ENCODE data around the gene SSH2. TPM values are rescaled to one million over a fixed set of nuclear protein-coding genes. Genes with fewer than 3 reads are reported as not detected.

SSH2 gene
- polyA plus RNA-seq, 1 of the 3 experiments (the other 2 are of a cell fraction), result 8.8 TPM

- H3K4me3 ChIP-seq (ENCODE audit: low read depth in 2 of 2, low read length in 1 of 2), result no peak overlapping the region
- WGBS (ENCODE audit: low lambda C conversion rate), result 94% methylated on average over 3 of the region's 3 CpGs
- no peaks in the 10 kb centered on the region for H3K27me3 ChIP-seq (ENCODE audit: insufficient read depth)
- peaks cover 14 to 23% of the 10 kb centered on the region in 2 experiments for H3K36me3 ChIP-seq (replicated peaks in 1 of 2; ENCODE audit: control insufficient read depth in 1 of 2, insufficient read depth in 2 of 2, low read length in 1 of 2)
- H3K27ac ChIP-seq (ENCODE audit: low read depth in 2 of 2, low read length in 1 of 2), result peak overlapping the region in 1 of 2 experiments; percentile 48; a peak in 1 of 4 replicates
- H3F3A ChIP-seq (replicated peaks; ENCODE audit: insufficient read depth), result peaks cover 6% of the 10 kb centered on the region
- H2AFZ ChIP-seq (ENCODE audit: low read depth), result no peak overlapping the region
- no peak overlapping the region for H3K4me2 ChIP-seq
- no peak for TF ChIP-seq YY1 (IDR thresholded peaks at IDR 0.05; ENCODE audit: low read depth)
- TF ChIP-seq ZBTB33 (IDR thresholded peaks at IDR 0.05; ENCODE audit: borderline replicate concordance, low read depth), result no peak
- no peak for TF ChIP-seq IRF3 (IDR thresholded peaks at IDR 0.05; ENCODE audit: low read depth, low read length)
- no peak for TF ChIP-seq RCOR1 (IDR thresholded peaks at IDR 0.05; ENCODE audit: low read length)
- no peak for TF ChIP-seq EP300 (IDR thresholded peaks at IDR 0.05; ENCODE audit: borderline replicate concordance in 1 of 2, low read depth in 1 of 2, low read length in 1 of 2)
- H4K20me1 ChIP-seq (ENCODE audit: insufficient read depth), result no peaks in the 10 kb centered on the region
- H3K4me1 ChIP-seq (ENCODE audit: control insufficient read depth in 1 of 2, insufficient read depth in 2 of 2, low read depth in 1 of 2, low read length in 1 of 2), result peaks cover 4 to 6% of the 10 kb centered on the region in 2 experiments; a peak in 2 of 4 replicates
- DNase-seq, result no peak
- no peaks in the 10 kb centered on the region for H3K9me3 ChIP-seq
- H3K79me2 ChIP-seq (ENCODE audit: insufficient read depth), result no peaks in the 10 kb centered on the region
- no peak overlapping the region for H3K9ac ChIP-seq
- H3K9me2 ChIP-seq, result no peaks in the 10 kb centered on the region
- ChIA-PET POLR2A (no interaction called here), CTCF (no interaction called here)
These were observed 232.7 kb downstream of the SSH2 start for GRCh38 chr17:29697371-29697770.

- Histone ChIP-seq H3K36me3 (replicated peaks in 1 of 2; ENCODE audit: control insufficient read depth in 1 of 2, insufficient read depth in 2 of 2, low read length in 1 of 2) (peaks cover 3 to 32% of the 10 kb centered on the region in 2 experiments), H3K4me1 (ENCODE audit: control insufficient read depth in 1 of 2, insufficient read depth in 2 of 2, low read depth in 1 of 2, low read length in 1 of 2) (peaks cover 4 to 8% of the 10 kb centered on the region in 2 experiments; a peak in 2 of 4 replicates), H2AFZ (ENCODE audit: low read depth) (no peak overlapping the region), H4K20me1 (ENCODE audit: insufficient read depth) (no peaks in the 10 kb centered on the region), H3K4me3 (ENCODE audit: low read depth in 2 of 2, low read length in 1 of 2) (no peak overlapping the region), H3K27me3 (ENCODE audit: insufficient read depth) (no peaks in the 10 kb centered on the region), H3F3A (replicated peaks; ENCODE audit: insufficient read depth) (peaks cover 11% of the 10 kb centered on the region), H3K9me2 (no peaks in the 10 kb centered on the region), H3K79me2 (ENCODE audit: insufficient read depth) (no peaks in the 10 kb centered on the region), H3K4me2 (no peak overlapping the region), H3K27ac (ENCODE audit: low read depth in 2 of 2, low read length in 1 of 2) (peak overlapping the region in 1 of 2 experiments; percentile 12; a peak in 1 of 4 replicates), H3K9ac (no peak overlapping the region), H3K9me3 (no peaks in the 10 kb centered on the region)
- DNase-seq, result no peak
- ChIA-PET POLR2A (no interaction called here), CTCF (no interaction called here)
- 91% methylated on average over 5 of the region's 5 CpGs for WGBS (ENCODE audit: low lambda C conversion rate)
- TF ChIP-seq ZBTB33 (IDR thresholded peaks at IDR 0.05; ENCODE audit: borderline replicate concordance, low read depth) (no peak), MXI1 (IDR thresholded peaks at IDR 0.05; ENCODE audit: low read depth, low read length) (no peak), GABPA (IDR thresholded peaks at IDR 0.05; ENCODE audit: low read depth) (no peak), TCF12 (IDR thresholded peaks at IDR 0.05) (no peak), YY1 (IDR thresholded peaks at IDR 0.05; ENCODE audit: low read depth) (no peak)
These were observed 235.0 kb downstream of the SSH2 start for GRCh38 chr17:29694918-29695563.

Measured in SK-N-SH (cell line).